Right atrium auricular region (tissue), 2 donors: ENCODE results near the gene CHRM2. TPM values are rescaled to one million over a fixed set of nuclear protein-coding genes. Genes with fewer than 3 reads are reported as not detected.
A peak's percentile ranks its signal among the peaks of the same experiment; 100 is the strongest.

Experiments
- DNase-seq: peaks from one replicate; pipeline ENCODE4 v3.0.0-alpha.2; 2019; ENCODE audit warnings: low spot score
- H3K27ac ChIP-seq, 2 donors: fragments of 200-600 bp; sonication (generic); 1 replicate in 1 of 2; 2 replicates in 1 of 2; pipeline ENCODE4 v1.5.1; 2016 to 2019
- H3K27me3 ChIP-seq, 2 donors: fragments of 200-600 bp; sonication (generic); one replicate each; pipeline versions ENCODE4 v1.5.1 to v1.6.0; 2017 to 2019
- H3K36me3 ChIP-seq: fragments of 200-600 bp; sonication (generic); one replicate; pipeline ENCODE4 v1.5.1; 2016
- H3K4me1 ChIP-seq, 2 donors: fragments of 200-600 bp; sonication (generic); one replicate each; pipeline versions ENCODE4 v1.5.1 to v1.6.0; 2017 to 2019
- H3K4me3 ChIP-seq, 2 donors: fragments of 200-600 bp; sonication (generic); 1 replicate in 1 of 2; 2 replicates in 1 of 2; pipeline ENCODE4 v1.5.1; 2017 to 2019; ENCODE audit warnings: mild to moderate bottlenecking in 1 of 2, moderate library complexity in 1 of 2
- H3K9me3 ChIP-seq, 2 donors: fragments of 200-600 bp; sonication (generic); one replicate each; pipeline ENCODE4 v1.5.1; 2019
- total RNA-seq, 2 donors: library from RNA; depleted of rRNA; stranded (reverse); fragments of >200 nt; gene quantifications; one replicate each; pipeline ENCODE4 v1.1.0, GENCODE V29; 2016
- TF ChIP-seq, protein P1 (sequence below), 2 donors: fragments of 200-600 bp; sonication (generic); IDR thresholded peaks; one replicate each; pipeline ENCODE4 v1.5.1; 2019; ENCODE audit warnings: antibody characterized with exemption in 2 of 2

Gene CHRM2
- total RNA-seq, 2 donors from 2014 or later, result 55.3 to 123 TPM

GRCh38 chr7:136931169-136931867 lies 62.9 kb downstream of the CHRM2 start:
- no peaks in the 10 kb centered on the region for H3K36me3 ChIP-seq
- no peaks in the 10 kb centered on the region for H3K9me3 ChIP-seq
- no peak overlapping the region for H3K4me3 ChIP-seq
- DNase-seq, result no peak
- TF ChIP-seq, protein P1, sequence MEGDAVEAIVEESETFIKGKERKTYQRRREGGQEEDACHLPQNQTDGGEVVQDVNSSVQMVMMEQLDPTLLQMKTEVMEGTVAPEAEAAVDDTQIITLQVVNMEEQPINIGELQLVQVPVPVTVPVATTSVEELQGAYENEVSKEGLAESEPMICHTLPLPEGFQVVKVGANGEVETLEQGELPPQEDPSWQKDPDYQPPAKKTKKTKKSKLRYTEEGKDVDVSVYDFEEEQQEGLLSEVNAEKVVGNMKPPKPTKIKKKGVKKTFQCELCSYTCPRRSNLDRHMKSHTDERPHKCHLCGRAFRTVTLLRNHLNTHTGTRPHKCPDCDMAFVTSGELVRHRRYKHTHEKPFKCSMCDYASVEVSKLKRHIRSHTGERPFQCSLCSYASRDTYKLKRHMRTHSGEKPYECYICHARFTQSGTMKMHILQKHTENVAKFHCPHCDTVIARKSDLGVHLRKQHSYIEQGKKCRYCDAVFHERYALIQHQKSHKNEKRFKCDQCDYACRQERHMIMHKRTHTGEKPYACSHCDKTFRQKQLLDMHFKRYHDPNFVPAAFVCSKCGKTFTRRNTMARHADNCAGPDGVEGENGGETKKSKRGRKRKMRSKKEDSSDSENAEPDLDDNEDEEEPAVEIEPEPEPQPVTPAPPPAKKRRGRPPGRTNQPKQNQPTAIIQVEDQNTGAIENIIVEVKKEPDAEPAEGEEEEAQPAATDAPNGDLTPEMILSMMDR (IDR thresholded peaks at IDR 0.05), result no peak
- peak overlapping the region in 1 of 2 donors; percentile 72 for H3K27ac ChIP-seq
- H3K4me1 ChIP-seq, result no peaks in the 10 kb centered on the region
- H3K27me3 ChIP-seq, result no peaks in the 10 kb centered on the region

GRCh38 chr7:136937436-136937835 lies 69.0 kb downstream of the CHRM2 start:
- Histone ChIP-seq H3K9me3 (no peaks in the 10 kb centered on the region), H3K4me3 (no peak overlapping the region), H3K36me3 (no peaks in the 10 kb centered on the region), H3K4me1 (peaks cover 0 to 4% of the 10 kb centered on the region in 2 donors), H3K27me3 (no peaks in the 10 kb centered on the region), H3K27ac (peak overlapping the region in 1 of 2 donors; percentile 61)
- no peak for DNase-seq
- TF ChIP-seq, protein P1 (IDR thresholded peaks at IDR 0.05), result no peak

DNA sequence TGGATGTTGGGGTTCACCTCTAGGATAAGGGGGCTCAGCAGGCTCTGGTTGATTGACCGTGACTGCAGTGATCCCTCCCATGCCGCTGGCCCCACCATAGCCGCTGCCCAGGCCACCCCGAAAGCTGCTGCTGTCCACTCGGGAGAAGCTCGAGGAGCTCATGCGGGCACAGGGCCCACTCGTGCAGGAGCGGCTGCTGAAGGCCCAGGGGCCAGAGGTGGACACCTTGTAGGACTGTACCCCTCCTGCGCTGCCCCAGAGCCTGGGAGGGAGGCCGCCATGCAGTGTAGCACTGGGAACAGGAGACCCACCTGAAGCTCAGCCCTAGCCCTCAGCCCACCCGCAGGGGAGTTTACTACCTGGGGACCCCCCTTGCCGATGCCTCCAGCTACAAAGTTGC lies 70.0 kb downstream of the CHRM2 start:
- Histone ChIP-seq H3K4me3 (no peak overlapping the region), H3K4me1 (peaks cover 0 to 12% of the 10 kb centered on the region in 2 donors), H3K36me3 (no peaks in the 10 kb centered on the region), H3K27ac (peak overlapping the region; percentile 44 to 61), H3K27me3 (no peaks in the 10 kb centered on the region), H3K9me3 (no peaks in the 10 kb centered on the region)
- DNase-seq, result no peak
- TF ChIP-seq, protein P1 (IDR thresholded peaks at IDR 0.05), result no peak

DNA sequence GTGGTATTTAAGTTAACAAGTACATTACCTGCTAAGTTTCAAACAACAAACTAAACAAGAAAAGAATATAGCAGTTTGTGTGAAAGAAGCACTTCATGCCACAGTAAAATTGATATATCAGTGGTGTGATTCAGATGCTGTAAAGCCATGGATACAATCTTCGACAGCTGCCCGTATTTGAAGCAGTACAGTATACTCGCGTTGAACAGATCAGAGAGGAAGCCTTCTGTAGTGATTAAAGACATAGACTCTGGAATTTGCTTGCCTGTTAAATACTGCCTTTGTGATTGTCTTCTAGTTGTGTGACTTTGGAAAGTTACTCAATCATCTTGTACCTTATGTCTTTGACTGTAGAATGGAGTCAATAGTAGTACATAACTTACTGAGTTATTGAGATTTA lies 71.7 kb downstream of the CHRM2 start:
- peak overlapping the region; percentile 10 to 83 for H3K27ac ChIP-seq
- DNase-seq, result no peak
- peaks cover 0 to 12% of the 10 kb centered on the region in 2 donors for H3K4me1 ChIP-seq
- no peaks in the 10 kb centered on the region for H3K27me3 ChIP-seq
- no peak overlapping the region for H3K4me3 ChIP-seq
- no peaks in the 10 kb centered on the region for H3K36me3 ChIP-seq
- TF ChIP-seq, protein P1 (IDR thresholded peaks at IDR 0.05), result no peak
- no peaks in the 10 kb centered on the region for H3K9me3 ChIP-seq

- Histone ChIP-seq H3K4me1 (peaks cover 0 to 12% of the 10 kb centered on the region in 2 donors), H3K27ac (peak overlapping the region; percentile 10 to 83), H3K9me3 (no peaks in the 10 kb centered on the region), H3K27me3 (no peaks in the 10 kb centered on the region), H3K36me3 (no peaks in the 10 kb centered on the region), H3K4me3 (no peak overlapping the region)
- TF ChIP-seq, protein P1 (IDR thresholded peaks at IDR 0.05), result no peak
- DNase-seq, result no peak
Measured at GRCh38 chr7:136940917-136941316, 72.5 kb downstream of the CHRM2 start.

GRCh38 chr7:136941816-136942215 lies 73.4 kb downstream of the CHRM2 start:
- Histone ChIP-seq H3K4me1 (peaks cover 0 to 12% of the 10 kb centered on the region in 2 donors), H3K27ac (peak overlapping the region in 1 of 2 donors; percentile 83), H3K4me3 (no peak overlapping the region), H3K9me3 (no peaks in the 10 kb centered on the region), H3K27me3 (no peaks in the 10 kb centered on the region), H3K36me3 (no peaks in the 10 kb centered on the region)
- no peak for DNase-seq
- TF ChIP-seq, protein P1 (IDR thresholded peaks at IDR 0.05), result no peak
